CD4-positive, alpha-beta T cell treated with Interleukin-6 at 100 ng/mL for 8 hours (primary cell): ENCODE results near the gene CAMK2B.
"Not testable (repeated sequence)": the region's sequence is repeated elsewhere in the genome, so short reads cannot be mapped to it uniquely, and the experiment has no call there.

Source experiments
- DNase-seq: peaks from one replicate; pipeline ENCODE4 v3.0.0-alpha.2; 2020; ENCODE audit warnings: mixed read lengths, low spot score

CAMK2B gene

GRCh38 chr7:44215531-44215930 lies 109.9 kb downstream of the CAMK2B start:
- DNase-seq, result no peak

DNA sequence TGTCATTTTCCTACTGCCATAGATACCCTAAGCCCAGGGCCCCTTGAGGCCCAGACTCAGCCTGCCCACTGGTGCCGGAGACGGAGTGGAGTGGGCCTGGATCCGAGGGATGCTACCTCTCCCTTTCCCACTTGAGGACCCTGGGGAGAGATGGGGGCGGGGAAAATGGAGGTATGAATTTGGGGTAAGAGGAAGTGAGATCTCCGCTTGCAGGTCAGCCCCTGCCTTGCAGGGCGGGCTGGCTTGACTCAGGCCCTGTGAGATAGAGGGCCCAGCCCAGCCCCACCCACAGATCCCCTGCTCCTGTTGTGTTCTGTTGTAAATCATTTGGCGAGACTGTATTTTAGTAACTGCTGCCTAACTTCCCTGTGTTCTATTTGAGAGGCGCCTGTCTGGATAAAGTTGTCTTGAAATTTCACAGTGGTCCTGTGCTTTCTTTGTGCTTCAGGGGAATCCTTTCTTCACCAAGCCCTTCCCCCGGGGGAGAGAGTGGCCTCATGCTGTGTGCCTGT lies 111.5 kb downstream of the CAMK2B start:
- no peak for DNase-seq

GRCh38 chr7:44213206-44213876 lies 112.1 kb downstream of the CAMK2B start:
- DNase-seq, result no peak

DNA sequence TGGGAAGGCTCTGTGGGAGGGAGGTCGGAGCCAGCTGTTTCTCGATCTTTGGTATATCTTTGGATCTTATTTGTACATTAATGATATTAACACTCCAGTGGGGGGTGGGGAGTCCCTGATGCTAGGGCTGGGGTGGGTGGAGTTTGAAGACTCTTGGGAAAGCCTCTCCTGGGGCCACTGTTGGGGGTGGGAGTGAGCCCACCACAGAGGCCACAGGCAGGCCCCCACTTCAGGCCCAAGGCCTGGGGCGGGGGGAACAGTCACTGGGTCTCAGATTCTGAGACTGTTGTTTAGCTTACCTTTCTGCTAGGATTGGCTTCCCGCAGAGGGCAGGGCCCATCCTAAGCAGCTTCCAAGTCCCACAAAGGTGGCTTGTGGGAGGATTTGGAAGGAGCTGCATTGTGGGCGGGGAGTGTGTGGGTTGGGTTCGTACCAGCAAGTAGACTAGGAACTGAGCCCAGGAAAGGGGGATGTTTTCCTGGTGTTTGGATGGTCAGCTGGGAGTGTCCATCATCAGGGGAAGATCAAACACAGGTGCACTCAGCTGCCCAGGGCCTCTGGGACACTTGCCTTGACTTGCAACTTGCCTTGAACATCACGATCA lies 112.7 kb downstream of the CAMK2B start:
- no peak for DNase-seq

GRCh38 chr7:44212018-44212417 lies 113.4 kb downstream of the CAMK2B start:
- DNase-seq, result no peak

- no peak for DNase-seq
Observed at GRCh38 chr7:44211126-44211675, 114.2 kb downstream of the CAMK2B start.

DNA sequence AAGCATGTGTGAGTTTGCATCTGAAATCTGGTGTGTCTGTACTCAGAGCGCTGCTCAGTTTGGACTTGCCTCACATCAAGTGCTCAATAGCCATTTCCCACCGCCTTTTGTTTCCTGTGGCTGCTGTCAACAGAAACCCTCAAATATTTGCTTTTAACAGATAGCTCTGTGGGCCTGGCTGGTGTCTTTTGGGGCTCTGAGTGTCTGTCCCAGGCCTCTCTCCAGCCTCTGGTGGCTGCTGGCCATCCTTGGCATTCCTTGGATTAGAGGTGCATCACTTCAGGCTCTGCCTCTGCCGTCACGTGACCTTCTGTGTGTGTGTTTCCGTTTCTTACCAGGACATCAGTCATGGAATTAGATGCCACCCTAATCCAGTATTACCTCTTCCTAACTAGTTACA lies 115.3 kb downstream of the CAMK2B start:
- DNase-seq, result no peak

GRCh38 chr7:44208085-44208484 lies 117.3 kb downstream of the CAMK2B start:
- no peak for DNase-seq

DNA sequence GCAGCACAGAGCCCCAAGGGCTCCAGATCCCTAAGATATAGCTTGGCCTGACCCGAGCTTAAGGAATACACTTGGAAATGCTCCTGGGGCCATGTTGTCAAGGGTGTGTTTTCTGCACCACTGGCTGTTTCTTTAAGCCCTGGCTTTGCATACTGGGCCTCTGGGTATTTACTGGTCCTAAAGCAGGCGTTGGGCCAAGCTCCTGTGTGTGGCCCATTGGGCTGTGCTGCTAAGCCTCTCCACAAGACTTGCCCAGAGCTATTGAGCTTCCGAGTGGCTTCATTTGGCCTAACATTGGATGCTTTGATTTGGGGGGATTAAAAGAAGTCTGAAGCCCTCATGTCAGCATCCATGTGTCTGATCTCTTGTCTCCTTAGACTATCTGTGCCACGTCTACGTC lies 119.4 kb downstream of the CAMK2B start:
- DNase-seq, result no peak

- DNase-seq, result no peak
Observed at GRCh38 chr7:44201813-44202212, 123.6 kb downstream of the CAMK2B start.

GRCh38 chr7:44200699-44201461 lies 124.5 kb downstream of the CAMK2B start, which contains the start of gene YKT6:
TSS of gene YKT6 (plus strand) at chr7:44200978. CDS start at chr7:44201136, 158 bp downstream.
- DNase-seq, result peak; percentile 95

- not testable (repeated sequence) for DNase-seq
Observed at GRCh38 chr7:44200163-44200562, 125.2 kb downstream of the CAMK2B start.

- no peak for DNase-seq
Observed at GRCh38 chr7:44197474-44197873, 127.9 kb downstream of the CAMK2B start.

GRCh38 chr7:44196450-44196872 lies 128.9 kb downstream of the CAMK2B start:
- DNase-seq, result peak; percentile 22

GRCh38 chr7:44195889-44196288 lies 129.5 kb downstream of the CAMK2B start:
- no peak for DNase-seq

GRCh38 chr7:44194562-44195145 lies 130.7 kb downstream of the CAMK2B start:
- no peak for DNase-seq

DNA sequence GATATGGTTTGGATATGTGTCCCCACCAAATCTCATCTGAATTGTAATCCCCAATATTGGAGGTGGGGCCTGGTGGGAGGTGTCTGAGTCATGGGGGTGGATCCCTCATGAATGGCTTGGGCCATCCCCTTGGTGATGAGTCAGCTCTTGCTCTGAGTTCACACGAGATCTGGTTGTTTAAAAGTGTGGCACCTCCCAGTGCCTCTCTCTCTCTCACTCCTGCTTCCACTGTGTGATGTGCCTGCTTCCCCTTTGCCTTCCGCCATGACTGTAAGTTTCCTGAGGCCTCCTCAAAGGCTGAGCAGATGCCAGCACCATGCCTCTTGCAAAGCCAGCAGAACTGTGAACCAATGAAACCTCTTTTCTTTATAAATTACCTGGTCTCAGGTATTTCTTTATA lies 131.3 kb downstream of the CAMK2B start:
- DNase-seq, result no peak

DNA sequence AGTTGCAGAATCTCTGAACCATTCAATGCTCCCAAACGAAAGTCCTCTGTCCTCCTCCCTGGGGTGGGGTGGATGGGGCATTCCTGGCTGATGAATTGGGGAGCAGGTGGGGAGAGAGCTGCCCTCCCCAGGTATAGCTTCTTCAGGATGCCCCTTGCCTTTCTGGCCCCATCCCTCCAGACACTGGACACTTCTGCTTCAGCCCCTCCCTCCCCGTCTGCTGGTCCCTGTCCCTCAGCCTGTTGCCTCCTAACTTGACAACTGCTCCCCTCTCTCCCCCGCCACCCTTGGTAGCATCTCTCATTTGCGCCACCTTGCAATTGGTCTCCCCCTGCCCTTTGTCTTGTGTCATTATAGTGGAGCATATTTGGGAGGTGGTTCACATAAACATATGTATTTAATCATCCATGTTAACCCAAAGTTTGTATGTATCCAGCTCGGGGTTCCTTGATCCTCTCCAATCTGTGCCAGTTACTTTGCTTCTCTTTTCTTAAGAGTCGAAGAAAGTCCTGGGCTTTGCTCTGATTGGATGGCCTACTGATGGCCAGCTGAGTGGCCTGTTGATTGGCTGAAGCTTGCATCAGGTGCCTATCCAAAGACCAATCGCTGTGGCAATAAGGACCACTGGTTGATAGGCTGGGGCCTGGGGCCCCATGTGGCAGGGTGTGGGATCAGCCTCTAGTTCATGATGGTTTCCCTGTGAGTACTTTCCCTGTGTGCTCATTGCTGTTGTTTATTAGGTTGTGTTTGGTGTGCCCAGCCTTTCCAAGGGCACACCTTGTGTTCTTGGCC lies 132.2 kb downstream of the CAMK2B start:
- no peak for DNase-seq

- DNase-seq, result no peak
Observed at GRCh38 chr7:44191171-44191570, 134.2 kb downstream of the CAMK2B start.

DNA sequence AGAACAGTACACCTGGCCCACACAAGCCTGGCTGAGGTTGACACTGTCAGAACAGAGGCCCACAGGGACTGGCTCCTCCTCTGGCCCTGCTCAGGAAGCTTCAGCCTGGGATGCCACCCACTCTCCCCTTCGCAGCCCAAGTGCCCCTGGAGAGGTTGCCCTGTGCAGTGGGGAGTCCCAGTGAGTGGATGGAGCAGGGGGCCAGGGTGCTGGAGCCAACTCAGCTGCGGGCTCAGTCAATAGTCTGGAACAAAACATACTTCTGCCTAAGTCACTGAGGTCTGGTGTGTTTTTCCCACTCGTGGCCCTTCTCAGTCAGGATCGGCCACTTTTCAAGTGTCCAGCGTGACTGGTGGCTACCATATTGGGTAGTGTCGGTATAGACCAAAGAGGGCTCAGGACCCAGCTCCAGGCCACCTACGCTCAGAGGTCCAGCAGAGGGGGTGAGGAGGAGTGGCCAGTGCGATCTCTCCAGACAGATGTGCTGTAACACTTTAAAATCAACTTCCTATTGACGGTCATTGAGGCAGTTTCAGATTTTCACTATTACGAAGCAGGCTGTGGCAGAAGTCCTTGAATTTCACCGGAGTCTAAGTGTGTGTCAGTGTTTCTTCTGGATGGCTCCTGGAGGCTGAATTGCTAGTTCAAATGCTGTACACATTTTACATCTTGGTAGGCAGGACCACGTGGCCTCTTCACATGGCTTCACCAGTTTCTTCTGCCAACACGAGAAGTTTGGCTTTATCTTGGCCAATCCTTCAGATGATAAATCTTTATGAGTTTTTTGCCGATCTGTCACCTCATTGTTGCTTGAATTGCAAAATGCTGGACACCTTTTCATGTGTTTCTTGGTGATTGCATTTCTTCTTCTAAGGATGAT lies 135.2 kb downstream of the CAMK2B start:
- no peak for DNase-seq
